ENCODE results near the gene CYP19A1. TPM values are rescaled to one million over a fixed set of nuclear protein-coding genes. Genes with fewer than 3 reads are reported as not detected.
"Not testable (repeated sequence)": the region's sequence is repeated elsewhere in the genome, so short reads cannot be mapped to it uniquely, and the experiment has no call there.

The CYP19A1 gene
- total RNA-seq, 1 experiment from 2014 or later: not detected

DNA sequence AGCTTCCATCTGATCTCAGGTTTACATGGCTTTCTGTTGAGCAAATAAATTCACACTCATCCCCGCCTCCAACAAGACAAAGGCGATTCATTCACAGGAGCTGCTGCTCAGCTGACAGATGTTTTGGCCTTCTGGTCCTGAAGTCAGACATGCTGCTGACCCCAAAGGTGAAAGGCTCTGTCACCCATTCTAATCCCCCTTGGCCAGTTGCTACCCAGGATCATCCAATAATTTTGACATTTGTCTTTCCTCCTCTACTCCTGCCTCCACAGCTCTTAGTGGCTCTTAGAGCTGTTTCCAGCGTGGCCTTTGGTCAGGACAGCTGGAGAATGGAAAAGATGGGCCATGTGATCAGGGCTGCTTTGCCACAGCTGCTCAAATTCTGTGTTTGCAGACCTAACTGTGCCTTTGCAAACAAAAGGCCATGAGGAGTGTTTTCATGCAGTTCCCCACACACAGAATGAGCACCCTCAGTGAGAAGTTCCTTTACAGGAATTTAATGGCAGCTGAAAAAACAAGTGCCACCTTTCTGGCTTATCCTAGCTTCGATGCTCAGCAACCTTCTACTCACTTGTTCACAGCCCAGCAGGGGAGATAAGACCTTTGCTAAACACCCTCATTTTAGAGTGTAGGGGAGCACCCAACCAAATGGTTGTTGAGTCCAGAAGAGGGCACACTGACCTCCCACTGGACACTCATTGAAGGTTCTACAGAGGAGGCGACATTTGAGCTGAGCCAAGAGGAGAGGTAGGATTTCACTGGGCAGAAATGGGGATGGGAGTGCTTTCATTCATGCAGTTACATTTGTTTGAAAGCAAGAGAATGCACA lies 39.0 kb downstream of the CYP19A1 start:
- no peak for DNase-seq (ENCODE audit: low read depth)

- DNase-seq (ENCODE audit: low read depth): no peak
Measured at GRCh38 chr15:51298620-51299019, 39.8 kb downstream of the CYP19A1 start.

GRCh38 chr15:51290720-51291119 lies 47.7 kb downstream of the CYP19A1 start:
- DNase-seq (ENCODE audit: low read depth): no peak

GRCh38 chr15:51289290-51289689 lies 49.1 kb downstream of the CYP19A1 start:
- no peak for DNase-seq (ENCODE audit: low read depth)

GRCh38 chr15:51288143-51289065 lies 50.0 kb downstream of the CYP19A1 start:
- DNase-seq (ENCODE audit: low read depth): no peak

DNA sequence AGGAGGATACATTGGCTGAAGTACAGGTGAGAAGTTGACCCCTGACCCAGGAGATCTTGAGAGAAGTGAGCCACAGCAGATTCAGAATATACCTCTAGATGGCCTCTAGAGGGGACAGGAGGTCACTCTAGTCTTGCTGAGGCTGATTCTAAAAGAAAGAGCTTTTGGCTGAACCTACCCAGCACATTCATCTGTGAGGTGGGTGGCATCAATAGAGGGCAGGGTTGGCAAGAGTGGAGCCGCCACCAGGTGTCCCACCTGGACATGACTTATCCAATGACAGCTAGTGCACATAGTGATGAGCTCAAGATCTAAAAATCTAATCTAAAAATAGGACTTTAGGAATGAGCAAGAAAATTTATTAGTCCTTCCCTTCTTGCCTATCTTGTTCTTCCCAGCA lies 51.6 kb downstream of the CYP19A1 start:
- DNase-seq (ENCODE audit: low read depth): no peak

GRCh38 chr15:51285399-51285798 lies 53.0 kb downstream of the CYP19A1 start:
- no peak for DNase-seq (ENCODE audit: low read depth)

DNA sequence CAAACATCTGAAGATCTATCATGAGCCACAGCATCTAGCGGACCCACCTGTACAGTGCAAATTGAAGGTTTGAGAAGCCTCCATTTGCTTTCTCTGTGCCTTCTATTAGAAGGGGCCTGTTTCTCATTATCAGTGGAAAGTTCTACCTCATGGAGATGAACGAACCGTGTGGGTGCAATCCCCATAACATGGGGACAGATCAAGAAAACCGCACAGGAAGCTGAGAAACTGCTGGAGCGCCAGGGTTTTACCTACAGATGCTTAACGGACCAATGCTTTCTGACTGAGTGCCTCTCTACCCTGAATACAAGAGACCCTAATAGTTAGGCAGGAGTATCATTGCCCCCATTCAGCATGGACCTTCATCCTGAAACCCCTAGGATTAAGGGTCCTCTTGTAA lies 53.5 kb downstream of the CYP19A1 start:
- DNase-seq (ENCODE audit: low read depth): no peak

DNA sequence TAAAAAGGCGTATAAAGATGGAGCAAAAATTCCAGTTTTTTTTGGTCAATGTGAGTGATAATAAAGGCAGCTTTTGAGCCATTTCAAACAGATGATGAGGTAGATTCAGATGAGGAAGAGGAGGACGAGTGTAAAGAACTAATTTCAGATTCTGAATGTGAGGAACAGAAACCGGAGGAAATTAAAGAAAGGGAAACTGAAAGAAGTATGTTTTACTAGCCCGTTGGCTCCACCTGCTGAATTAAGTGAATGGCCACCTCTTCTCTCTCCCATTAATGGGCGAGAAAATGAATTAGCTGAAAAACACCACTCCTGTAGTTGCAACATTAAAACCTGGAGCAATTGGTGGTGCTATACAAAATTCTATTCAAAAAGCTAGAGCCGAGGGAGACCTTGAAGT lies 55.4 kb downstream of the CYP19A1 start:
- DNase-seq (ENCODE audit: low read depth): peak; percentile 30

GRCh38 chr15:51282241-51282640 lies 56.2 kb downstream of the CYP19A1 start:
- DNase-seq (ENCODE audit: low read depth): not testable (repeated sequence)

DNA sequence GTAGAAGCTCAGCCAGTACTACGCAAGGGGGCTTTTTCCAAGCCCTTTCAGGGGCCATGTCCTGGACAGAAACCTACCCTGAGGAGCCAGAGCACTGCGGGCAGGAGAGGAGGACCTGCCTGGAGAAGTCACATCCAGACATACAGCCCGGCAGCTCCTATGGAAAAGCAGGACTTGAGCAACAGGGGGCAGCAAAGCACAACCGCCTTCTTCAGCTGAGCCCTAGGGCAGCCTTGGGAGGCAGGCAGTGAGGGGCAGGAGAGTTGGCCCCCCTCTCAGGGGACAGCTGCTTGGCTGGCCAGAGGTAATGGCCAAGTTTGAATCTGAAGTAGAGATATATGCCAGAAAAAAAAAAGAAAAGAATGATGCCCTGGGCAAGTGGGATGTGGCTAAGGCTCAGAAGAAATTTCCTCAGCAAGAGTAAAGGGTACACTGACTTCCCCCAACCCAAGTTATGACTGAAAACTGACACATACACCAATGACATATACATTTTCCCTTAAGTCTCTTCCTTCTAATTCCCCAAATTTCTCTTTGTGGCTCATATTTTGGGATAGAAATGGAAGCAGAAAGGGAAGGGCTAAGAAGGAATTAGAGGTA lies 56.9 kb downstream of the CYP19A1 start:
- DNase-seq (ENCODE audit: low read depth): peak; percentile 55

DNA sequence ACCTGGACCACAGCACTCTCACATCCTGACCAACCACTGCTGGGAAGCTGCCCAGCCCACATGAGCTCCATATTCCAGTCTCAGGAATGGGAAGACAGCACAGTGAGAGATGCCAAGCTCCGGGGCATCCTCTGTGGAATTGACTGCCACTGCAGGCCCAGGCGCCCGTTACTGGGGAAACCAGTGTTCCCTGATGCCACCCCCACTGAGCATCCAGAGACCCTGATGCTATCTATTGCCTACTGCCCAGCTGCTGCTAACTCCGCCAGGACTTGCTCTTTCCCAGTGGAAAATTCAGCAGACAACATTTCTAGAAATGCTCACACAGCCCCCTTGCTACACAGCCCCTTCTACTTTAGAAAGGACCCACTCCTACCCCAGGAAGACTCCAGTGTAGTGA lies 57.6 kb downstream of the CYP19A1 start:
- DNase-seq (ENCODE audit: low read depth): no peak

DNA sequence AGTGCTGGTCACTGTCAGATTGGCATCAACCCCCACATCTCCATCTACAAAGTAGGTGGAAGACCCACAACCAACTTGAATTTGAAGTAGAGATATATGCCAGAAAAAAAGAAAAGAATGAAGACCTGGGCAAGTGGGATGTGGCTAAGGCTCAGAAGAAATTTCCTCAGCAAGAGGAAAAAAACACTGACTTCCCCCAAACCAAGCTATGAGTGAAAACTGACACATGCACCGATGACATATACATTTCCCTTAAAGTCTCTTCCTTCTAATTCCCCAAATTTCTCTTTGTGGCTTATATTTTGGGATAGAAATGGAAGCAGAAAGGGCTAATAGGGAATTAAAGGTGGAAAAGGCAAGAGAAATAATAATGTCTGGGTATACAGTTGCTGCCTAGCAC lies 59.0 kb downstream of the CYP19A1 start:
- DNase-seq (ENCODE audit: low read depth): no peak

GRCh38 chr15:51277101-51277500 lies 61.3 kb downstream of the CYP19A1 start:
- no peak for DNase-seq (ENCODE audit: low read depth)

DNA sequence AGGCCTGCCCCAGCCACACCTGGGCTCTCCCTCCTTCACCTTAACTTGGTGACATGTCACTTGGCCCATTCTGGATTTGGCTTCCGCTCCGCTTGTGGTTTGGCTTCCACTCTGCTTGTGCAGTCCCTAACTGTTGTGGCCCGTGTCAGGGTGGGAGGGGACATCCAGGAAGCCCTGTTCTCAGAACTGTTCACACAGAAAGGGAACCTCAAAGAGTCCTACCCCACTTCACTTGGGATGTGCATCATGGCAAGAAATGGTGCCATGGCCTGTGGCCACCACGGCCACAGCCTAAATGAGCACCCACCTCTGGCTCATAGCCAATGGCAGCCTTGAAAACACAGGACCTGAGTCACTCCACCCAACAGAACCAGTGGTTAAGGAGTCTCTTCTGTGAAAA lies 63.4 kb downstream of the CYP19A1 start:
- no peak for DNase-seq (ENCODE audit: low read depth)

DNA sequence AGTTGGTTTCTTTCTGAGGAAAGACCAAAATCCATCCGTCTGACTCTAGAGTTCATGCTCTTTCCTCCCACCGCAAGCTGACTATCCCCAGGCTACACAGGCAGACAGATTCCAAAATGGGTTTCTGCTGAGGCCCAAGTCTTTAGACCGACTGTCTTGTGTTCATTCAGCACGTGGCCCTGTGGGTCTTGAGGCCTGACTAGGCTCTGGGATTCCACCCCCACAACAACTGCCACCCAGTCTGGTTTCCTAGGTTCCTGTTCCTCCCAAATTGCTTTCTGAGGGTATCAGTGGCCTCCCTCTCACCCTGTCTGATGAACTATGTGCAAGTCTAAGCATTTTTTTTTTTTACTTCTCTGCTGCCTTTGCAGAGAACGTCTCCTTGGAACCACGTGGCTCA lies 67.7 kb downstream of the CYP19A1 start:
- DNase-seq (ENCODE audit: low read depth): no peak

GRCh38 chr15:51269496-51269895 lies 68.9 kb downstream of the CYP19A1 start:
- DNase-seq (ENCODE audit: low read depth): no peak

- DNase-seq (ENCODE audit: low read depth): no peak
Measured at GRCh38 chr15:51267703-51268083, 70.7 kb downstream of the CYP19A1 start.

DNA sequence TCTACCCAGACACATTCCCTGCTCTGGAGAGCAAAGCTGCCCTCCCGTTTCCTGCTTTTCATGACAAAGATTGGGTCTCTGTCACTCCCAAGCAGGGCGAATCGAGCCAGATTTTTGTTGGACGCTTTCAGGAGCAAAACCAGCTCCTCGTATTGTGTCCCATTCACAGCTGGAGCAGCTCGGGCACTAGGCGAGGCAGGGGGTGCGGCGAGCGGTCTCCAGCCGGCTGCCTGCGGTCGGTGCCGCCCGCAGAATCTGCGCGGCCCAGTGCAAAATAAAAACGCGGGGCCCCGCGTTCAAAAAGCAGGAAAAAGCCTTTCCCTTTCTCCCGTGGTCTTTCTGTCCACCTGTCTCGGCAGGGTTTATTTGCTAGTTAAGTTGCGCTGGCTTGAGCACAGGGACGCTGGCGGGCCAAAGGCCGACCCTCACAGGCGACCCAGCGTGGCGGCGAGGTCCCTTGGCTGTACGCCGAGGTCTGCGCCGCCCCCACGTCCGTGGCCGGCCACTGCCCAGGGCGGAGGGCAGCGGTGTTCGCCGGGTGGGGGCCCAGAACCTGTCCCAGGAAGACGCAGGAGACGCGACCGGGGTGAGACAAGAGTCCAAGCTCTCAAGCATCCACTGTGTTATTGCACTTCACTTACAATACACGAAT lies 71.2 kb downstream of the CYP19A1 start:
- no peak for DNase-seq (ENCODE audit: low read depth)

DNA sequence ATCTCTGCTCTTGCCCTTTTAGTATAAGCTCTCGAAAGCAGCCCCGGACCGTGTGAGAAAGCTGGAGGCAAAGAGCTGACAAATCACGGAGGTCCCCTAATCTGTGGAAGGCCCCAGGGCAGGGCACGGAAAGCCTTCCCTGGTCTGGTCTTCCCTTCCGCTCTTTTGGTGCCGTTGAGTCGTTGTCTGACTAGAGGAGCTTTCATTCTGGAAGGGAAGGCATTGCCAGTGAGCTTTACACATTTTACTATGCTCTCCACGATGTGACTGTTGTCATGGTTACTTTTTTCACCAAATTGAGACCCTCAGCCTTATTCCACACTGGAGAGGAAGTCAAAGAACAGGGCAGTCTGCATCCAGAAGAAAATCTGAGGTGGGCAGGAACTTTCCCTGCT lies 71.7 kb downstream of the CYP19A1 start:
- no peak for DNase-seq (ENCODE audit: low read depth)

DNA sequence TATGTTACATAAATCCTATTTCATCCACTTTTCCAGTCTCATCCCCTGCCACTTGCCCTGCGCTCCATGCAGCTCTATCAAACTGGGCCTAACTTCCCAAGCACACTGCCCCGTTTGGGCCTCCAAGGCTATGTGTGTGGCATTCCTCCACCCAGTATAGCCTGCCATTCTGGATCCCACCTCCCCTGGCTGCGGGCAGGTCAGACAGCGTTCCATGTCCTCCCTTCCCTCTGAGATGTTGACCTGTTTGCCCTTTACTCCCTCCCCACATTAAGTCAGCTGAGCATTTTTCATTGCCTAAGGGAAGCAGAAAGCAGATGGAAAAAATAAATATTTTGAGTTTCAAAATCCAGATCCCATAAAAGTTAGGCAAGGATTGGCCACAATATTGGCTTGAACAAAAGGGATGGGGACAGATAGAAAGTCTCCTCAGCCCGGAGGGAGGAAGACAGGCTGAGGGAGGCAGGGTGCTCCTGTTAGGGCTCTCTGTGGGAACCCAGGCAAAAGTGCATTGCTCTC lies 73.3 kb downstream of the CYP19A1 start:
- DNase-seq (ENCODE audit: low read depth): no peak

Data from HT1080 (cell line).